ENCODE data around the gene CHDH.

GRCh38 chr3:53826048-53826447, 20.2 kb downstream of the CHDH start:
- TF ChIP-seq CTCF (IDR thresholded peaks at IDR 0.05; ENCODE audit: insufficient read depth, low read length, poor library complexity, severe bottlenecking) (no peak), EZH2phosphoT487 (conservative IDR thresholded peaks at IDR 0.05; ENCODE audit: low read length) (no peak)
